ENCODE results near the gene EXOC6B. TPM values are rescaled to one million over a fixed set of nuclear protein-coding genes. Genes with fewer than 3 reads are reported as not detected.
"Not testable (repeated sequence)": the region's sequence is repeated elsewhere in the genome, so short reads cannot be mapped to it uniquely, and the experiment has no call there.

Gene EXOC6B
- total RNA-seq, 1 donor from 2014 or later, result 24.1 TPM

DNA sequence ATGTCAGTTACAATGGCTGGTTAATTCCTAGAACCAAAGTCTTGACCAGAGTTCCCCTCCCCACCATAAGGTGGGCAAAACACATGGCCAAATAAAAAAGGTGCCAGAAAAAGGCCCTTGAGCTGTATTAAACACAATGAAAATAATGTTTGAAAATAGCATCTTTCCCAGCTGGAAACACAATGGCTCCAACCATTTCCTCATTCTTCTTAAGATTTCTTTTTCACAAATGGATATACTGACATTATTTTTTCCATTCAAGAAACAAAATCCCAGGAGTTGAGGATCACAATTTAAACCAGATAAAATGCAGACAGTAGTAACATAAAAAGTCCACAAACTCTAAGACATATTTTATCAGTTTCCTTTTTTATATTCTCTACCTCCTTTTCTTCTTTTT lies 143.8 kb downstream of the EXOC6B start:
- DNase-seq (ENCODE audit: low read depth, low spot score), result no peak

DNA sequence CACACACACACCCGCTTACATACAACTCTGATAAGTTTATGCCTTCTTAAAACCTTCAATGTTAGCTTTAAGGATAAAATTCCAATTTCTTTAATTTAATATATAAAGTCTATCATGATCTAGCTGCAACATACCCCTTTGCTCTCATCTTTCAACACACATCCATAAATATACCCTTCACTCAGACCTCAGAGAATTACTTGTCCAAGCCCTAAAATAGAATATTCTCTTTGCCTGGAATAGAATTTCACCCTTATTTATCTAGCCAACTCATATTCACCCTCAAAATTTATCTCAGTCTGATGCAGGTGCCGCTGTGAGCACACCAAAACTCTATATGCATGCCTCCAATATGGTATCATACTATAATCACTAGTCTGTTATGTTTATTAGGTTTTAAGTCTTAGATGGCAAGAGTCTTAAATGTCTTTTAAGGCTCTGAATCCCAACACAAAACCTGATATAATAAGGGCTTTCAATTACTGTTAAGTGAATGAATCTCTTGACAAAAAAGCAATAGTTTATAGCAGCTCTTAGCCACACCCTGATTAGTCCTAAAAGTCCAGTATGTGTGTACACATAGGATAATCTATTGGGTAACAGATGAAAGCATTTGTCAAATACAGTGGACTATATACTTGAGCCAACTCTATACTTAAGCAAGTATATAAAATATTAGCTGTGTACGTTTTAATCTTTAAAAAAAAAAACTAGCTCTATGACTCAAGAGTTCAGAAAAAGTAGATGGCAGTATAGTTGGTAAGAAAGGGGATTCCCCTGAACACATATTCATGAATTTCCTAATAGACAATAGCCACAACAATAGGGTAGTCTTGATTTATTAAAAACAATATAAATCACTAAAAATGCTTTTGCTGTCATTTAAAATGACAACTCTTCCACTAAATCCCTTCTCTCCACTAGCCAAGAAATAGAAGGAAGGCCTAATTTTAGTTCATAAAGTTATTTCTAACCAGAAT lies 144.5 kb downstream of the EXOC6B start:
- peak; percentile 11 for DNase-seq (ENCODE audit: low read depth, low spot score)

DNA sequence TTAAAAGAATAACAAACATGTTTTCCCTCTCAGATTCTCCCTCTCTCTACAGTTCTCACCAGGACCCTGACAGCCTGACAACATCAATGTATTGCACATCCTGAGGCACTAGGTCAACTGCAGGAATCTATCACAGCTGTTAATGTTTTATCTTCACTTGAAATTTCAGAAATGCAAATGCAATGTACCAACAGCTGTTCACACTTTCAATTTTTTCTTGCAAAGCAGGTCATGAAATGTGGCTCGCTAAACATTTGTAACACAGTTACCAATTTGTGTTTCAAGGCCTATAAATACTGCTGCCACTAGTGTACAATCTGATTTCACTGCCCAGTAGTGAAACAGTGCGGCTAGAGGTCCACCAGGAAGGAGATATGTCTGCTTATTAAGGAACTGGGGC lies 147.8 kb downstream of the EXOC6B start:
- no peak for DNase-seq (ENCODE audit: low read depth, low spot score)

DNA sequence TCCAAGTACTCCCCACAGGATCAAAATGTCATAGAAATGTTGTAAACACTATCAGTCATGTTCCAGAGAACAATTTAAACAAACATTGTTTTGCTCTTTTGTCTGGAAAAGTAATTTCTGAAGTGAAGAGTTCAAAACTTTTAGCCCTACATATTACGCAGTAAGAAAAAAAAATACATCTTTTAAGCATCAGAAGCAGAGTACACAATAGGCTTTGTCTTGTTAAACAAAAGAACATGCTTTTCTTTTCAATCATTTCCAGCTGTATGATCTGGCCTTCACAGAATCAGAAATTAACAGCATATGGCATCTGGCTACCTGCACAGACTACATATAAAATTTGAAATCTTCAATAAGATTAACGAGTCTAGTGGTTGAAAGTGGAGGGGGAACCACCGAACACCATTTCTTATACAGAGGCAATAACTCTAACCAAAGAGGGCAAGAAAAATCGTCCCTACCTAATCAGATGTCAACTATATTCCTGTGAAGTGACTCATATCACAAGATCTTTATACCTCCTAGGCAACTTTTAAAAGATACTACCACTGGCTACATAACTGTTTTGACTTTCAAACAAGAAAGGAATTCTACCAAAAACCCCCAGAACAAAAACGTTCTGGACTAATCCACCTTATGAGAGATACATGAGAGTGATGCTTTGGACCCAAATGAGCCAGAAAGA lies 149.3 kb downstream of the EXOC6B start:
- no peak for DNase-seq (ENCODE audit: low read depth, low spot score)

DNA sequence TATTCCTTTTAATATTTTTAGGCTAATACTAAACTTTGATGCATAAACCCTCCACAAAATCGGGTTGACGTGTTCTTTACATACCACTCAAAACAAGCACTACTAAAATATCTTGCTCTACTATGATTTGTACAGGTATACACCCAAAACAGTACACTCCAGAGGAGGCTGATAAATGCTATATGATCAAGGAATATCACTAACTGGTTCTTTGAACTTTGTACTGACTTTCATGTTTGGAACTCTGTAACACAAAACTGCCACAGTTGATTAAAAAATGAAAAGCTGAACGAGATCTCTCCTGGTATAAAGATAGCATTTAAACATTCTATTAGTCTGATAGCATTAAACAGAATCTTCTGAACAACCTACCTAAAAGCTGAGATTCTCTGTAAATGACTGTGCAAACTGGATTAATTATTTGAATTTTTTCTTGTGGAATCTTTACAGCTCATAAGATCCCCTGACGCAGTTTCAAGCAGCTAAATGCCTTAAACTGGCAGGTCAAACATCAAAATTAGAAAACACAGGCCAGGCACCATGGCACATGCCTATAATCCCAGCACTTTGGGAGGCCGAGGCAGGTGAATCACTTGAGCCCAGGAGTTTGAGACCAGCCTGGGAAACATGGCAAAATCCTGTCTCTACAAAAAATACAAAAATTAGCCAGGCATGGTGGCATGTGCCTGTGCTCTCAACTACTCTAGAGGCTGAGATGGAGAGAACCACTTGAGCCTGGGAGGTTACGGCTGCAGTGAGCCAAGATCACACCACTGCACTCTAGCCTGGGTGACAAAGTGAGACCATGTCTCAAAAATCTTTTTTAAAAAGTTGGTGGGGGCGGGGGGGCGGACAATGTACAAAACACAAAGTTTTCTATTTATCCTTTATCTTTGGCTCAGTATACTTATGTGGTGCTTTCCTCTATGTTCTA lies 150.6 kb downstream of the EXOC6B start:
- DNase-seq (ENCODE audit: low read depth, low spot score), result no peak

DNA sequence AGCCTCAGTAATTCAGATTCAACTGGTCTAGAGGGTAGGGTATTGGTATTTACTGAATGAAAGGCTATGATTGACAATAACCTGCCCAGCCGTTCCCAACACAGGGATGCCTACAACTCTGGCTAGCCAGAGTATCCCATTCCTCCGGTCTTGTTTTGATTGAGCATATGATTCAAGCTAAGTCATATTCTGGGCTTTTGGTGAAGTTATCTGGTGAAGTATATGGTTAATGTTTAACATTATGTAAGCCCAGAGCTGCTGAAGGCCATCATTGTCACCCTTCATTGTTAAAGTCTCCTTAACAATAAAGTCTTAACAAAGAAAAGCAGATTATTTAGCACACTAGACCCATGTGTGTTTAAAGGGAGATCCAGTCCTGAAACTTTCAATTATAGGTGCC lies 152.6 kb downstream of the EXOC6B start:
- DNase-seq (ENCODE audit: low read depth, low spot score), result no peak

DNA sequence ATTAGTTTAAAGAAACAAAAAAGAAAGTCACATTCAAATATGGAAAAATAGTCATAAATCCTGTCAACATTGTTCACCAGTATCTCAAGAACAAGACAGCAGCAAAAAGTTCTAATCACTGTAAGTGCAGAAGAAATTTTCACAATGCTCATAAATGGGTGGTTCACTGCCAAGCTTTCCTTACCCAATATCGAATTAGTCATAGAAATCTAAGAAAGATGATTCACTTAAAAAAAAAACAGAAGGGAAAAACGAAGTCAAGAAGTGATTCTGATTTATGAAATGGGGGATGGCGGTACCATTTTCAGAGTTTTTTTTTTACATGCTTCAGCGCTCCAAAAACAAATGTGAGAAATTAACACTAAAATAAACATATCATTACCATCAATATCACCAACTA lies 156.7 kb downstream of the EXOC6B start:
- no peak for DNase-seq (ENCODE audit: low read depth, low spot score)

DNA sequence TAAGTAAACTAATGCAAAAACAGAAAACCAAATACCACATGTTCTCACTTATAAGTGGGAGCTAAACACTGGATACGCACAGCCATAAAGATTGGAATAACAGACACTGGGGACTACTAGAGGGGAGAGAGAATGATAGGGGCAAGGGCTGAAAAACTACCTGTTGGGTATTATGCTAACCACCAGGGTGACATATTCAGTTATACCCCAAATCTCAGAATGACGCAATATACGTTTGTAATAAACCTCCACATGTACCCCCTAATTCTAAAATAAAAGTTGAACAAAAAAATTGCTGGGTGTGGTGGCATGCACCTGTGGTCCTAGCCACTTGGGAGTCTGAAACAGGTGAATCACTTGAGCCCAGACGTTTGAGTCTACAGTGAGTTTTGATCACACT lies 157.2 kb downstream of the EXOC6B start:
- no peak for DNase-seq (ENCODE audit: low read depth, low spot score)

DNA sequence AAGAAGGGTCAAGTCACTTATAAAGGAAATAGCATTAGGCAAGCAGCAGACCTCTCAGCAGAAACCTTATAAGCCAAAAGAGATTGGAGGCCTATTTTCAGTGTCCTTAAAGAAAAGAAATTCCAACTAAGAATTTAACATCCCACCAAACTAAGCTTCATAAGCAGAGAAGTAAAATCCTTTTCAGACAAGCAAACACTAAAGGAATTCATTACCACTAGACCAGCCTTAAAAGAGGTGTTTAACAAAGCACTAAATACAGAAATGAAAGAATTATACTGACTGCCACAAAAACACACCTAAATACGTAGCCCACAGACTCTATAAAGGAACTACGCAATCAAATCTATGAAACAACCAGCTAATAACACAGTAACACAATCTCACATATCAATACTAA lies 160.4 kb downstream of the EXOC6B start:
- DNase-seq (ENCODE audit: low read depth, low spot score), result no peak

DNA sequence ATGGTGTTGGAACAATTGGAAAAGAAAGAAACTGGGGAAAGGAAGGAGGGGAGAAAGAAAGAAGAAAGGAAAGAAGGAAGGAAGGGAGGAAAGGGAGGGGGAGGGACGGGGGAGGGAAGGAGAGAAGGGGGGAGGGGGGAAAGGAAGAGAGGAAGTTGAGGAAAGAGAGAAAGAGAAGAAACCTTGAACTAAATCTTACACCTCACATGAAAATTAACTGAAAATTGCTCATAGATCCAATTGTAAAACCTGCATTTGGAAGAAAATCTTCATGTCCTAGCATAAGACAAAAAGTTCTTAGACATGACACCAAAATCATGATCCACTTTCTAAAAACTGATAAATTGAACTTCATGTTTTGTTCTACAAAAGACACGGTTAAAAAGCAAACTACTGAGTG lies 163.8 kb downstream of the EXOC6B start:
- DNase-seq (ENCODE audit: low read depth, low spot score), result no peak

DNA sequence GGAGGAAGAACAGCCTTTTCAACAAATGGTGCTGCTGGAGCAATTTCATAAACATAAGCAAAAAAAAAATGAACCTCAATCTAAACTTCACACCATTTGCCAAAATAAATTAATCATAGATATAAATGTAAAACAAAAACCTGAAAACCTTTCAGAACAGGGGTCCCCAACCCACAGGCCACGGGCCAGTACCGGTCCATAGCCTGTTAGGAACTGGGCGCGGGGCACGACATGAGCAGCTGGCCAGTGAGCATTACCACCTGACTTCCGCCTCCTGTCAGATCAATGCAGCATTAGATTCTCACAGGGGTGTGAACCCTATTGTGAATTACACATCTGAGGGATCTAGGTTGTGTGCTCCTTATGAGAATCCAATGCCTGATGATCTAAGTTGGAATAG lies 176.0 kb downstream of the EXOC6B start:
- no peak for DNase-seq (ENCODE audit: low read depth, low spot score)

DNA sequence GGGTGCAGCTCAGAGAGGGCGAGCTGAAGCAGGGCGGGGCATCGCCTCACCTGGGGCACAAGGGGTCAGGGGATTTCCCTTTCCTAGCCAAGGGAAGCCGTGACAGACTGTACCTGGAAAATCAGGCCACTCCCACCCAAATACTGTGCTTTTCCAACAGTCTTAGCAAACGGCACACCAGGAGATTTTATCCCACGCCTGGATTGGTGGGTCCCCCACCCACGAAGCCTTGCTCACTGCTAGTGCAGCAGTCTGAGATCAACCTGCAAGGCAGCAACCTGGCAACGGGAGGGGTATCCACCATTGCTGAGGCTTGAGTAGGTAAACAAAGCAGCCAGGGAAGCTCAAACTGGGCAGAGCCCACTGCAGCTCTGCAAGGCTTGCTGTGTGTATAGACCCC lies 184.6 kb downstream of the EXOC6B start:
- not testable (repeated sequence) for DNase-seq (ENCODE audit: low read depth, low spot score)

DNA sequence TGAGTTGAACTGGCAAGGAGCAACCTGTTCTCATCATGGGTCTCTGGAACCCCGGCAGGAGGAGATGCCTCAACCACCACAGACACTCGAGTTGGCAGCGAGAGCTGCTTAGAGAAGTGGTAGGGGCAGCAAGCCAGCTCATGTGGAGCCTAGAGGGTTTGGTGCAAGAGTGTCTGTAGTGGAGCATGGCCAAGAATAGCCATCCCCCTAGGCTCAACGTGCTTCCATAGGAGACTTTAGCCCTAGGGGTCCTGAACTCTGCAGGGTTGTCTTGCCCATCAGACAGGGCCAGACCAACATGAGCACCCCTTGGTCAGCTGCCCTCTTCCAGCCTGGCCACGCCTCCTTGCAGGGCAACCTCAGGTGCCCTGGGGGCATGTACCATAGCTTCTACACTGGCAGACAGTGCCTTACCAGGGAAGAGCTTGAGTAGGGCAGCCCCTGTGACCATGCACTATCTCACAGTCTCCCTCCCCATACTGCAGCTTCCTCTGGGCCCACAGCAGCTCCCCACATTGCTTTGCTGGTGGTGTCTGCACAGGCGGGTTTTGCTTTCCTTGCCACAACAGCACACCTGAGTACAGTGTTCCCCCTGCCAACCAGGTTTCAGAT lies 187.1 kb downstream of the EXOC6B start:
- no peak for DNase-seq (ENCODE audit: low read depth, low spot score)

DNA sequence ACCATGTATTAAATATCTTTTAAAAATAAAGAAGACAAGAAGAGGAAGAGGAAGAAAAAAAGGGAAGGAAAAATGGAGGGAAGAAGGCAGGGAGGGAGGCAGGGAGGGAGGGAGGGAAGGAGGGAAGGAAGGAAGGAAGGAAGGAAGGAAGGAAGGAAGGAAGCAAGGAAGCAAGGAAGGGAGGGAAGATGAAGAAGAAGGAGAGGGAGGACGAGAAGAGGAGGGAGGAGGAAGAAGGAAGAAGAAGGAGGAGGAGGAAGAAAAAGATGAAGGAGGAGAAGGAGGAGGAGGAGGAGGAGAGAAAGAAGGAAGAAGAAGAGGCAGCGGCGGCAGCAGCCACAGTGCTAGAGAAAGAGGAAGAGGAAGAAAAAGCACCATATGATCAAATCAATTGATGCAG lies 189.6 kb downstream of the EXOC6B start:
- DNase-seq (ENCODE audit: low read depth, low spot score), result no peak

DNA sequence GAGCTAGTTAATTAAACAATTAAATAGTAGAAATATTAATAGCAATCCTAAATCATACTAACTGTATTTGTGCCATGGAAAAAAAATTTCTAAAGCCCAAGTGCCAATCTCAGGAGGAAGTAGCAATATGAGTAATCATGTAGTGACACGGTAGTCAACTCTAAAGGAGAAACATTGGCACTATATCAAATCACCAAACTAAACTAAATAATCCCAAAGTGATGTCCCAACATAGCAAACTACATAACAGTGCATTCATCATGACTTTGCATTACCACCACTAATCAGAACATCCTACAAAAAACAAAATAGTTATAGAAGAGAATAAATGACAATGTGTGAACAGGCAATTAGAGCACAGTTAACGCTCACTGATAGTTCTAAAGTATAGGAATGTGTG lies 195.1 kb downstream of the EXOC6B start:
- no peak for DNase-seq (ENCODE audit: low read depth, low spot score)

DNA sequence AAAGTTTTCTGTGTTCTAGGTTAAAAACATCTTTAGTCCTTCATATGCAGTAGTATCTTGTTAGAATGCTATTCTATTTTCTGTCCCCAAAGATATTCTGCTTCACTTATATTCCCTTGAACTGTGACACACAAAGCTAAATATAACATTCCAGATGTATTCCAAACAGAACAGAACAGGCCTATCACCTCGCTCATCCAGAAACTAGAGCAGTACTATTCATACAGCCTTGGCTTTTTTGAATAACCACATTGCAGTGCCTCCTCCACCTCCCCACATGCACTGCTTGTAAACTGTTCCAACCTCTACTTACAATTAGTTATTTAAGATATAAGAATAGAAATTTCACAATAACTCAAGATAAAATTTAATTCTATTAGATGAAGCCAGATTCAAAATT lies 196.8 kb downstream of the EXOC6B start:
- no peak for DNase-seq (ENCODE audit: low read depth, low spot score)

DNA sequence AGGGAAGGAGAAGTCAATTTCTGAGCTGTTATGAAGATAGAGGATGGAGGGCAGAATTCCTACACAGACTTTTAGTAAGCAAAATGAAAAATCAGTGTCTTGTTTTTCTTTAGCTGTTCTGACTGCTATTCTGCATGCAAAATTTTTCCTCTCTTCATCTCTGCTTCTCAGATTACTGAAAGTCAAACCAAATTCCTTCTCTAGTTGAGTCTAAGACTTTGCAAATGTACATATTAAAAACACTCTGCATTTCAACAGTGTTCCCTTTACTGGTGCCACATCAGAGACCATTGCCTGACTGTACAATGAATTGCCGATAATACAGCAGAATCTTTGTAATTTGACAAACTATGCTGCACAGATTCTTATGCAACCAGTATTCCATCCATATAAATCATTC lies 198.8 kb downstream of the EXOC6B start:
- no peak for DNase-seq (ENCODE audit: low read depth, low spot score)

DNA sequence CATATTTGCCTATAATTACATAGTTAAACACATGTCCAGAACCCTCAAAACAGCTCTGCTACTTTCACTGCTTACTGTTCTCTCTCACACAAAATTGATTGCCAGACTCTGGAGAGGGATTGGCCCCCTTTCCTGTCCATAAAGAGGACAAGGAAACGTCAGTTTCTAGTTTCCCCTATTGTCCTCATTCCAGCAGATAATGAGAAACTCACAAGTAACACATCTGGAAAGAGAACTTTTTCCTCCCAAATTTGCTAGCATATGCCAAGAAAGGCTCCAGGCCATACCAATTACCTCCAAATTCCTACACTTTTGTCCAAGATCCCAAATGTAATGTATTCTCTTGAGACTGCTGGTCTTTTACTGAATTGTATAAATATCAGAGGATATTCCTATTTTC lies 200.5 kb downstream of the EXOC6B start:
- no peak for DNase-seq (ENCODE audit: low read depth, low spot score)

DNA sequence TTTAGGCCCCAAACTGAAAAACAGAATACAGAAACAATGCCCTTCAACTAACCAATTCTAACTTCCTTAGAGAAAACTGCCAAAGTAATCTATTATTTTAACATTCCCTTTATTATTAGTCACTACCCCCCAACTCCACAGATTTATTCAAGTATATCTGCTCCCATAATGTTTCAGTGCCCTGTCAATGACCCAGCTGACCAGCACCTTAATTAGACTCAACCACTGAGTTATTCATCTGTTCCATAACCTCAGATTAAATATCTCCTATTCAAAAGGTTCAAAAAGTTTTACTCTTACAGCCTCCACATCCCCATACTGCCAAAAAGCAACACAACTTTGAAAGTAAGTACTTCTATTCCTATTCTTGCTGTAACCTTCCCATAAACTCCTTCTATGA lies 202.4 kb downstream of the EXOC6B start:
- DNase-seq (ENCODE audit: low read depth, low spot score), result no peak

DNA sequence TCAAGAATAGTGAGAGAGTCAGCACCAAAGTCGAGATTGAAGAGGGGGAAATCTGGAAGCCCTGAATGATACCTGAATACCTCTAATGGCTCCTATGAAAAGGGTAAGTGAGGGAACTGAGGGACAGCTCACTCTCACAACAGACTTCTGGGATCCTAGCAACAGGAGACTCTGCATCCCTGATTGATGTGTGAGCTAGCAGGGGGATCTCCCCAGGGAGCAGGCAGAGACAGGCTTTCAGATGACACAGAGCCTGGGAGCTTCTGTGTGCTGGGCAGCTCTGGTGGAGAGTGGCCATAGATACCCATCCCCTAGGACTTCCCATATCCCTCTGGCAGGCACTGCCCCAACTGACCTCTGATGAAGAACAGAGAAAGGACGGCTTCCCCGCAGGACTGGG lies 206.2 kb downstream of the EXOC6B start:
- no peak for DNase-seq (ENCODE audit: low read depth, low spot score)

DNA sequence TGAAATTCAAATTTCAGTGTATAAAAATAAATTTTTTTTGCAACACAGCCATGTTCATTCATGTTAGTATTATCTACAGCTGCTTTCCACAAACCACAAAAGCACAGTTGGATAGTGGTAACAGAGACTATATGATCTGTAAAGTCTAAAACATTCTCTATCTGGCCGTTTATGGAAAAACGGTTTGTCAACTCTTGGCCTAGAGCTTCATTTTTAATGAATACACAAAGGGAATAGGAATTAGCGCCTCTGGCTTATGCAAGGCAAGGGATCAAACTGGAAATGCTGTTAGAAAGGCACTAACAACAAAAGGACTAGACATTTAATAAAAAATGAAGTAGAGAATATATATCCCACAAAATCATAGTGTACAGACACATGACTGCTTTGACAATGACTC lies 211.9 kb downstream of the EXOC6B start:
- DNase-seq (ENCODE audit: low read depth, low spot score), result no peak
